Measurements from ENCODE around the gene SPATA1.

Gene SPATA1

GRCh38 chr1:84569216-84569615, 63.0 kb downstream of the SPATA1 start:
- Histone ChIP-seq H3K9me3 (ENCODE audit: control insufficient read depth, low read length) (no peaks in the 10 kb centered on the region), H3K36me3 (ENCODE audit: control insufficient read depth, insufficient read depth, low read length) (no peaks in the 10 kb centered on the region), H3K27ac (ENCODE audit: insufficient read depth, low read depth, low read length, poor library complexity, severe bottlenecking) (no peak overlapping the region), H3K4me3 (ENCODE audit: insufficient read depth, low read depth, low read length) (no peak overlapping the region), H3K27me3 (ENCODE audit: control insufficient read depth, insufficient read depth, low read length, poor library complexity, severe bottlenecking) (no peaks in the 10 kb centered on the region), H3K4me1 (ENCODE audit: control insufficient read depth, insufficient read depth, low read length) (peaks cover 7% of the 10 kb centered on the region)

- H3K4me3 ChIP-seq (ENCODE audit: insufficient read depth, low read depth, low read length): no peak overlapping the region
These were observed 64.4 kb downstream of the SPATA1 start for GRCh38 chr1:84570436-84571149.

DNA sequence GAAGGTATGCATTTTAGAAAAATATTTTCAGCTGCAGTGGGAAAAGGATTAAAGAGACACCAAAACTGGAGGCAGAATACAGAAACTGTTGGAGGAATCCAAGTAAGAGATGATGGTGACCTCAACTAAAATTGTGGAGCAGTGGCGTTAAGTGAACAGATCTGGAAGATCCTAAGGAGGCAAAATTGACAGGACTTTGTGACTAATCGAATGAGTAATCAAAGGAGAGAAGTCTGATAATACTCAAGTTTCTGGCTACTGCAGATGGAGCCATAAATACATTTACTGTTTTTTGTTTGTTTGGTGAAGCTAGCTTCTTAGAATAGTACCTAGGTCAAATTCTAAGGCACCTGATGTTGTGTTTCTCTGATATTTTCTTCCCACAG, 65.0 kb downstream of the SPATA1 start:
- H3K36me3 ChIP-seq (ENCODE audit: control insufficient read depth, insufficient read depth, low read length): no peaks in the 10 kb centered on the region
- H3K4me1 ChIP-seq (ENCODE audit: control insufficient read depth, insufficient read depth, low read length): peaks cover 7% of the 10 kb centered on the region
- no peaks in the 10 kb centered on the region for H3K27me3 ChIP-seq (ENCODE audit: control insufficient read depth, insufficient read depth, low read length, poor library complexity, severe bottlenecking)
- WGBS, 2 experiments: 93 to 97% methylated on average over 2 of the region's 2 CpGs
- no peak overlapping the region for H3K4me3 ChIP-seq (ENCODE audit: insufficient read depth, low read depth, low read length)
- no peak overlapping the region for H3K27ac ChIP-seq (ENCODE audit: insufficient read depth, low read depth, low read length, poor library complexity, severe bottlenecking)
- no peaks in the 10 kb centered on the region for H3K9me3 ChIP-seq (ENCODE audit: control insufficient read depth, low read length)

More at GRCh38 chr1:84570436-84571149, 64.4 kb downstream of the SPATA1 start:
- no peaks in the 10 kb centered on the region for H3K27me3 ChIP-seq (ENCODE audit: control insufficient read depth, insufficient read depth, low read length, poor library complexity, severe bottlenecking)
- WGBS, 2 experiments: 97 to 98% methylated on average over 6 to 7 of the region's 7 CpGs
- H3K36me3 ChIP-seq (ENCODE audit: control insufficient read depth, insufficient read depth, low read length): no peaks in the 10 kb centered on the region
- H3K27ac ChIP-seq (ENCODE audit: insufficient read depth, low read depth, low read length, poor library complexity, severe bottlenecking): no peak overlapping the region
- H3K9me3 ChIP-seq (ENCODE audit: control insufficient read depth, low read length): no peaks in the 10 kb centered on the region
- peaks cover 7% of the 10 kb centered on the region for H3K4me1 ChIP-seq (ENCODE audit: control insufficient read depth, insufficient read depth, low read length)

- Histone ChIP-seq H3K4me3 (ENCODE audit: insufficient read depth, low read depth, low read length) (peak overlapping the region; percentile 68), H3K27me3 (ENCODE audit: control insufficient read depth, insufficient read depth, low read length, poor library complexity, severe bottlenecking) (no peaks in the 10 kb centered on the region), H3K9me3 (ENCODE audit: control insufficient read depth, low read length) (no peaks in the 10 kb centered on the region), H3K27ac (ENCODE audit: insufficient read depth, low read depth, low read length, poor library complexity, severe bottlenecking) (peak overlapping the region; percentile 87), H3K36me3 (ENCODE audit: control insufficient read depth, insufficient read depth, low read length) (no peaks in the 10 kb centered on the region), H3K4me1 (ENCODE audit: control insufficient read depth, insufficient read depth, low read length) (peaks cover 7% of the 10 kb centered on the region)
- WGBS, 2 experiments: 16 to 17% methylated on average over 5 of the region's 5 CpGs
These were observed 67.3 kb downstream of the SPATA1 start for GRCh38 chr1:84573481-84573966.

- WGBS, 2 experiments: 1 to 2% methylated on average over 59 to 61 of the region's 67 CpGs
- Histone ChIP-seq H3K4me1 (ENCODE audit: control insufficient read depth, insufficient read depth, low read length) (peaks cover 7% of the 10 kb centered on the region), H3K27ac (ENCODE audit: insufficient read depth, low read depth, low read length, poor library complexity, severe bottlenecking) (peak within 1 kb of the TSS; percentile 87), H3K36me3 (ENCODE audit: control insufficient read depth, insufficient read depth, low read length) (no peaks in the 10 kb centered on the region), H3K9me3 (ENCODE audit: control insufficient read depth, low read length) (no peaks in the 10 kb centered on the region), H3K27me3 (ENCODE audit: control insufficient read depth, insufficient read depth, low read length, poor library complexity, severe bottlenecking) (no peaks in the 10 kb centered on the region), H3K4me3 (ENCODE audit: insufficient read depth, low read depth, low read length) (peak within 1 kb of the TSS; percentile 68)
These were observed 68.0 kb downstream of the SPATA1 start, which contains the start of gene CTBS for GRCh38 chr1:84573967-84574842. Gene CTBS, minus strand, starts transcription at chr1:84574440. Its CDS starts 25 bp downstream, at chr1:84574415.

DNA sequence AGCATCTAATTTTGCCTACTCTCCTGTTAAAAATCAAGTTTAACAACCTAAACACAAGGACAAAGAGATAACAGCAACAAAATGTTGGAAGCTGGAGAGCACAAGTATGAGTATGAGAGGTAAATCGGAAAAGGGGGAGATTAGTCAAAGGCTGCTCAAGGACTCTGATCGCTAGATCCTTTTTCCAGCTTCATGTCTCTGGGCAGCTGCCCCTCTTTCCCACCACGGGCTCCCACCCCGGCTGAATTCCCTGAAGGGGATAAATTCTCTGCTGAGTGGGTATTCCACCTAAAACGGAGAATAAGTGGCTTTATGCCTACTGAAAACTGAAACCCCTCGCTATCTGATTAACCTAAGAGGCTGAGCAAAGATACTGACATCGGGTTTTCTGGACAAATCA, 68.8 kb downstream of the SPATA1 start:
- no peaks in the 10 kb centered on the region for H3K36me3 ChIP-seq (ENCODE audit: control insufficient read depth, insufficient read depth, low read length)
- no peak overlapping the region for H3K27ac ChIP-seq (ENCODE audit: insufficient read depth, low read depth, low read length, poor library complexity, severe bottlenecking)
- H3K4me1 ChIP-seq (ENCODE audit: control insufficient read depth, insufficient read depth, low read length): peaks cover 7% of the 10 kb centered on the region
- no peaks in the 10 kb centered on the region for H3K27me3 ChIP-seq (ENCODE audit: control insufficient read depth, insufficient read depth, low read length, poor library complexity, severe bottlenecking)
- peak overlapping the region; percentile 18 for H3K4me3 ChIP-seq (ENCODE audit: insufficient read depth, low read depth, low read length)
- 81 to 87% methylated on average over 6 to 7 of the region's 7 CpGs for WGBS, 2 experiments
- H3K9me3 ChIP-seq (ENCODE audit: control insufficient read depth, low read length): no peaks in the 10 kb centered on the region

DNA sequence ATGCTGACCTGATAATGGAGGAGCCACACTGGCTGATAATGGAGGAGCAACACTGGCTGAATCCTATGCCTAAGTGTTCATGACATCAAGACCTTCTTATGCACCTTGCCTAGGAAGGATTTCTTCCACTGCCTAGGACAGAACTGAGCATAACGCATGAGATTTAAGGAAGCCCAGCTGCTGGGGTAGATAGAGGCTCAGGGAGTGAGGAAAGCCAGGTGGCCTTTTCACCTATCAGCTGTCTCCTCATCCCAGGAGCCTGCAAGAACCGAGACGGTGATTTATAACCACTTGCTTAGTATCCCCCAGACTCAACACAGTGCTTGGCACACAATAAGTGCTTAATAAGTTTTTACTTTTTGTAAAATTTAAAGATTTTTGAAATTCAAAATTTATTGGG, 75.5 kb downstream of the SPATA1 start:
- no peaks in the 10 kb centered on the region for H3K36me3 ChIP-seq (ENCODE audit: control insufficient read depth, insufficient read depth, low read length)
- no peaks in the 10 kb centered on the region for H3K27me3 ChIP-seq (ENCODE audit: control insufficient read depth, insufficient read depth, low read length, poor library complexity, severe bottlenecking)
- no peaks in the 10 kb centered on the region for H3K9me3 ChIP-seq (ENCODE audit: control insufficient read depth, low read length)
- WGBS, 2 experiments: 80 to 91% methylated on average over 1 to 3 of the region's 3 CpGs
- no peaks in the 10 kb centered on the region for H3K4me1 ChIP-seq (ENCODE audit: control insufficient read depth, insufficient read depth, low read length)
- H3K27ac ChIP-seq (ENCODE audit: insufficient read depth, low read depth, low read length, poor library complexity, severe bottlenecking): no peak overlapping the region
- no peak overlapping the region for H3K4me3 ChIP-seq (ENCODE audit: insufficient read depth, low read depth, low read length)

- Histone ChIP-seq H3K27ac (ENCODE audit: insufficient read depth, low read depth, low read length, poor library complexity, severe bottlenecking) (no peak overlapping the region), H3K4me1 (ENCODE audit: control insufficient read depth, insufficient read depth, low read length) (no peaks in the 10 kb centered on the region), H3K9me3 (ENCODE audit: control insufficient read depth, low read length) (no peaks in the 10 kb centered on the region), H3K4me3 (ENCODE audit: insufficient read depth, low read depth, low read length) (no peak overlapping the region), H3K27me3 (ENCODE audit: control insufficient read depth, insufficient read depth, low read length, poor library complexity, severe bottlenecking) (no peaks in the 10 kb centered on the region), H3K36me3 (ENCODE audit: control insufficient read depth, insufficient read depth, low read length) (no peaks in the 10 kb centered on the region)
- WGBS, 2 experiments: 85 to 88% methylated on average over 7 of the region's 7 CpGs
These were observed 76.8 kb downstream of the SPATA1 start for GRCh38 chr1:84582802-84583587.

GRCh38 chr1:84583648-84584047, 77.5 kb downstream of the SPATA1 start:
- Histone ChIP-seq H3K9me3 (ENCODE audit: control insufficient read depth, low read length) (no peaks in the 10 kb centered on the region), H3K27me3 (ENCODE audit: control insufficient read depth, insufficient read depth, low read length, poor library complexity, severe bottlenecking) (no peaks in the 10 kb centered on the region), H3K36me3 (ENCODE audit: control insufficient read depth, insufficient read depth, low read length) (no peaks in the 10 kb centered on the region), H3K4me1 (ENCODE audit: control insufficient read depth, insufficient read depth, low read length) (no peaks in the 10 kb centered on the region), H3K4me3 (ENCODE audit: insufficient read depth, low read depth, low read length) (no peak overlapping the region), H3K27ac (ENCODE audit: insufficient read depth, low read depth, low read length, poor library complexity, severe bottlenecking) (no peak overlapping the region)
- WGBS, 2 experiments: 87% methylated on average over 10 of the region's 10 CpGs
